GM18499 (cell line): ENCODE data around the gene PPARGC1A.

Experiments
- ATAC-seq: cut with Tn5 transposase; IDR thresholded peaks from one replicate; pipeline ENCODE4 v1.9.1; 2021; ENCODE audit warnings: moderate number of reproducible peaks; ENCODE audit not compliant: insufficient read depth, unreplicated experiment

PPARGC1A gene

DNA sequence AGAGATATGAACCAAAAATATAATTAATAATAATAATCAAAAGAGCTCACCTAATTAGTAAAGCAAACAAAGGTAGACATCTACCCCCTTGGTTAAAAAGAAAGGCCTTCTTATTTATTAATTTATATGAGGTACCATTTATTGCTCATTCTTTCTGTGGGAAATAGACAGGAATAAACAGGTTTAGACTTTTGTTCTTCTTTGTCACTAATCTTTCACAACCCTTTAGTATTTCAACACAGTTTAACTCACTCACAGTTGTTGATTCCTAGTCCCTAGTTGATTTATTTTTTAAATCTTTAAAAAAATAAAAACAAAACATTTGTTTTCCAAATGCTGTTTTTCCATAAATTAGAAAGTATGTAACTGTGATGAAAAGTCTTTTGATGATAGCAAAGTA, 5.6 kb downstream of the PPARGC1A start:
- ATAC-seq: no peak

- no peak for ATAC-seq
Observed at GRCh38 chr4:23882976-23883531, 6.8 kb downstream of the PPARGC1A start.

GRCh38 chr4:23881674-23882337, 8.0 kb downstream of the PPARGC1A start:
- no peak for ATAC-seq

GRCh38 chr4:23881052-23881501, 8.8 kb downstream of the PPARGC1A start:
- ATAC-seq: no peak

- no peak for ATAC-seq
Observed at GRCh38 chr4:23878912-23879732, 10.7 kb downstream of the PPARGC1A start.

DNA sequence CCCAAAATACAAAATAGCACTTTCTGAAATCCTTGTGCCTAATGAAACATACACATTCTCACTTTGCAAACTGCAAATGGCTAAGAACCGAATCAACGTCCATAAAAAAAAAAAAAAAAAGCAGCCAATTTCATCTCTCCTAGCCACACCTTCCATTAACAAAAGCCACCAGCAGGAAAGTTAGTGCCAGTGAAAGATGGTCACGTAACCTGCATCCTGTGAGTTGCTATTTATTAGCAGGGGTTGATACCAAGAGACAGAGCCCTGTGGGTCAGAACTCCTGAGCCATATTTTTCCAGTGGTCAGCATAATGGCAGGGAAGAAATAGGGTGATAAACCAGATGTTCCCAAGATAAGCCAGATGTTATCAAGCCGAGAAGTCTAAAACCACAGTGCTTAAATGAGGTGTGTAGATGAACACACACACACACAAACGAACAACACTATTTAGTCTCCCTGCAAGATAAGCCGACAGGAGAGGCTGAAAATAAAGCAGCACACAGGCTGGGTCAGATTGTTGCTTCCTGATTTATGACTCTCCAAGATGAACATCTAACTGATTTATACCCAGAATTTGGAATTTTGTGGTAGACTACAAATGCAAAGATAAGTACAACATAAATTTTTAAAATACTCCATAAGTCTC, 11.5 kb downstream of the PPARGC1A start:
- no peak for ATAC-seq

DNA sequence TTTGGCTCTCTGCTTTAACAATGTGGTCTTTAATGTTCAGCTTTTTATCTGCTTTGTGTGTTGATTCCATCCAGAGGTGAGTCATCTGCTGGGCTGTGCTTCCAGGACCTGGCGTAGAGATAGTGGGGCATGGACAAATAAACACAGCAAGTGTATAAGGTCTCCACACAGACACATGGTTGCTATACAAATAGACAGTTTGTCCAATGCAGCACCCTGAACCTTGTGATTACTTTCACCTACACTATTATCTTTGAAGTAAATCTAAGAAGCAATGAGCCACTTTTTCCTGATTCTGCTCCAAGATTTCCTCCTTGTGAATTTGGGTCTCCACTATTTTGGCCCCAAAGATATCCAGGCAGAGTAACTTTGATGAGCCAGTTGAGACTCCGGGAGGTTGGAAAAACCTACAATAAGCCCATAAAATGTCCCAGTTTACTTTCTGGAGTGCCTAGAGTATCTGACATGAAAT, 12.1 kb downstream of the PPARGC1A start:
- ATAC-seq: no peak

- ATAC-seq: no peak
Observed at GRCh38 chr4:23876418-23877089, 13.3 kb downstream of the PPARGC1A start.

DNA sequence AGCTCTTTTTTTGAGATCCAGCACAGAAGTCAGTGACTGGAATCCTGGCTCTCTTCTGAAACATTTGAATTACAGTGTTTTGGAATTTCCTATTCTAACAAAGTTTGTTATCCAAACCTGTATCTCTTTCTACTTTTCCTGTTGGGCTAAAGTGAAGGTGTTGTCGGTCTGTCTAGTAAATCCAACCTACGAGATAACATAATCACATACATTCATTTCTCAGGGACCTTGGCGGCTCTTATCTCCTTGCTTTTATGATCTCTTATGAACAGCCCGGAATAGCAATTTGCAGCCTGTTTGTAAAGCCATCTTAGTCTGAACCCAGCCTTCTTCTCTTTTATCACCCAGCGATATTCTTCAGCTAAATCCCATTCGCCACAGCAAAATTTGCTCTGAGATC, 14.5 kb downstream of the PPARGC1A start:
- ATAC-seq: no peak

- ATAC-seq: no peak
Observed at GRCh38 chr4:23874536-23874901, 15.3 kb downstream of the PPARGC1A start.

DNA sequence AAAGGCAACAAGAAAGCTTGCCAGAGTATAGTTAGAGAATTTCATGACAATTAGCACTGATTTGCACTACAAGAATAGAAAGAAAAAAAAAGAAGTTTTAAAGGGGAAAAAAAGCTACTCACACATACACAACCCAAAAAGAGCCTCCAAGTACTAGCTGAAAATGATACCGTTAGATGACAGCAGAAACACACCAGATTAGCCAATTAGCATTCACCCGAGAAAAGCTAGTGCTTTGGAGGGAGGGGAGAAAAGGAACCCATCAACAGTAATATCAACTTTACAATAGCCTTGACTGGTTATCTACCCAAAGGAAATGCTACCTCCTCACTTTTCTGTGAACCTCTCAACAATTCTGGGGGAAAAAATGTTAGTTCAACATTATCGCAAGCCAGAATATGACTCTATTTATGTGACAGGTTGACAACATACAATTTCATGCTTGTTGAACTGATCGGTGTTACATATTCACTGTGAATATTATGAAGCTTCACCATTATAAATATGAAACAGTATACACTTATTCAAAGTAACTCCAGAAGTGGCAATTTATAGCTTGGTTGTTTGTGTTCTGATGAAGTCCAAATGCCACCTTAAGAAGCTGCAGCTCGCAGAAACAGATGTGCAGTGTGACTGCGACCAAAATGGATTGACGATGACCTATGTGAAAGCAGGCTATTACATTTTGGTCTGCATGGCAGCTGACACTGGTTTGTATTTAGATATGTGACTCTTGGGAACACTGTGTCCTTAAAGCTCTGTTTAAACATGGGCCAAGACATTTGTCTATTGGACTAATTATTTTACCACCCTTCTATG, 15.9 kb downstream of the PPARGC1A start:
- no peak for ATAC-seq

GRCh38 chr4:23871426-23871825, 18.4 kb downstream of the PPARGC1A start:
- no peak for ATAC-seq

- no peak for ATAC-seq
Observed at GRCh38 chr4:23866450-23867075, 23.3 kb downstream of the PPARGC1A start.

DNA sequence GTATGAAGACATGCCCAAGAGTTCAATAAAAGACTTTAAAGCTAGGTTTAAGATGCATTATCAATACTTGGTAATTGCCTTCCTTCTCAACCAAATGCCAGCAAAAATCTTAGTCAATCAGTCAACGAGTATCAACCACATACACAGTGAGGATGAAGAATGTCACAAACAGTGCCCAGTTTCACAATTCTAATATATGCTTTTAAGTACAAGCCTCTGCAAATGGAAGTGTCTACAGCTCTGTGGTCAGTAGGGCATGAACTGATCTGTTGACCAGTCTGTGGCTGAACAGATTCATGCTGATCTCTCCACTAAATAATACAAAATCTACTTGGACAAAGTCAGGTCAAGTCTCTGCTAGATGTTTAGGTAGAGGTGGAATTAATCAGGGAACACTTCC, 27.9 kb downstream of the PPARGC1A start:
- no peak for ATAC-seq

GRCh38 chr4:23860919-23861318, 28.9 kb downstream of the PPARGC1A start:
- no peak for ATAC-seq

DNA sequence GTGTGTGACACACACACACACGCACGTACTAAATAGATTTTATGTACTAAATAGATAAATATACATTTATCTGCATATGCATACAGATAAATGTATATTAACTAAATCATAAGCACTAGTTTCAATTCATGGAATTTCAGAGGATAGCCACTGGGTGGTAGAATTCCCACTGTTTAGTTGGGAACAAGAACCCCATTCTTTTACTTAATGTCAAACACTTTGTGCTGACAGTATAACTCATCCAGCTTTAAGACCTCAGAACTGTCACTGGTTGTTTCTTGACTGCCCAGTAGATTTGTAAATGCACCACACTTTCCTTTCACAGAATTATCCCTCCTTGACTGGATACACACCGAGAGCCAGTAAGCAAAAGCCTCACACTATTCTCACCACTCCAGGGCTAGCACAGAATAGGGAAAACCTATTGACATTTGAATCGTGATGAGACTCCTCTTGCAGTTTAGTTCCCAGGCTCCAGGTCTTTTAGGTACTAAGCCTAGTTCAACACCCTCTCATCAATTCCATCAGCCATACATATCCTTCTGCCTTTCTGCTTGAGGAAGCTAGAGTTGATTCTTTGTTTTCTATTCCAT, 32.4 kb downstream of the PPARGC1A start:
- ATAC-seq: no peak

DNA sequence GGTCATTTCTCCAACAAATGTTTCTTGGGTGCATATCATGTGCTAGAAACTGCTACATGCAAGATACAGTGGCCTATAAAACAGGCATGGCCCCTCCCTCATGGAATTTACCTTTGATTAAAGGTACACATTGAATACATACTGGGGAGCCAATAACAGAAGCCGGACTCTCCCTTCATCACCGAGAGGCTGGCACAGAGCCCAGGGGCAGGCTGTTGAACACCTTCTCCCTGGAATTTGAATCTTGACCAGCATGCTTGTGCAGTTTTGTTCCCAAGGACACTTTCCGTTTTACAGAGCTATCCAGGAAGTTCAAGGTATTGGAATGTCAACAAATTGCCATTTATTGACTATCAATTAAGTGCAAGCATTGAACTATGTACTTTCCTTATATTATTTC, 33.2 kb downstream of the PPARGC1A start:
- no peak for ATAC-seq

GRCh38 chr4:23855912-23856605, 33.8 kb downstream of the PPARGC1A start:
- ATAC-seq: no peak
